GM12801 (cell line): ENCODE data around the gene PDE2A.

Source experiments
- CTCF ChIP-seq: IDR thresholded peaks from one replicate; pipeline ENCODE4 v1.5.1; 2011; ENCODE audit warnings: control low read depth; ENCODE audit not compliant: insufficient read length; ENCODE audit errors: extremely low read depth

PDE2A gene

GRCh38 chr11:72681226-72682153 is 7.3 kb upstream of the PDE2A start:
- no peak for TF ChIP-seq CTCF

- TF ChIP-seq CTCF = no peak
Measured at GRCh38 chr11:72680624-72681158, 6.5 kb upstream of the PDE2A start.

- TF ChIP-seq CTCF = no peak
Measured at GRCh38 chr11:72679869-72680268, 5.6 kb upstream of the PDE2A start.

GRCh38 chr11:72678524-72678923 is 4.3 kb upstream of the PDE2A start:
- no peak for TF ChIP-seq CTCF

- no peak for TF ChIP-seq CTCF
Measured at GRCh38 chr11:72676861-72677341, 2.7 kb upstream of the PDE2A start.

GRCh38 chr11:72675221-72675620 is 999 bp upstream of the PDE2A start:
- TF ChIP-seq CTCF = no peak

- no peak for TF ChIP-seq CTCF
Measured at GRCh38 chr11:72673284-72673942, 809 bp downstream of the PDE2A start.
